Progenitor cell of endocrine pancreas (in vitro differentiated cells): Measurements from ENCODE around the gene ZBTB42. TPM values are rescaled to one million over a fixed set of nuclear protein-coding genes. Genes with fewer than 3 reads are reported as not detected.

Experiments used
- DNase-seq: peaks from one replicate; pipeline ENCODE4 v3.0.0; 2021; ENCODE audit warnings: low spot score; ENCODE audit not compliant: unreplicated experiment
- H3K27ac Mint-ChIP-seq: 2 replicates; pipeline ENCODE4 v1.8.0; 2021; ENCODE audit warnings: mild to moderate bottlenecking, moderate library complexity, mixed read lengths
- H3K27me3 Mint-ChIP-seq: 2 replicates; pipeline ENCODE4 v1.8.0; 2021; ENCODE audit warnings: mixed read lengths
- H3K36me3 Mint-ChIP-seq: 2 replicates; pipeline ENCODE4 v1.8.0; 2022; ENCODE audit warnings: mixed read lengths; ENCODE audit not compliant: insufficient read depth
- H3K4me1 Mint-ChIP-seq: 2 replicates; pipeline ENCODE4 v1.8.0; 2021; ENCODE audit warnings: low read depth, mixed read lengths
- H3K4me3 Mint-ChIP-seq: 2 replicates; pipeline ENCODE4 v1.8.0; 2021; ENCODE audit warnings: low read depth, mild to moderate bottlenecking, moderate library complexity, mixed read lengths
- H3K9me3 Mint-ChIP-seq: 2 replicates; pipeline ENCODE4 v1.8.0; 2021; ENCODE audit warnings: low read depth, mixed read lengths
- CTCF ChIP-seq: fragments of 200-600 bp; sonication (generic); IDR thresholded peaks from one replicate; pipeline ENCODE4 v1.5.0; 2021; ENCODE audit warnings: antibody characterized with exemption, mild to moderate bottlenecking; ENCODE audit not compliant: unreplicated experiment
- total RNA-seq: library from RNA; stranded (reverse); gene quantifications from 2 replicates; pipeline ENCODE4 v1.2.1, GENCODE V29; 2021

Gene ZBTB42
- total RNA-seq, 1 donor from 2014 or later, result 12.3 TPM

DNA sequence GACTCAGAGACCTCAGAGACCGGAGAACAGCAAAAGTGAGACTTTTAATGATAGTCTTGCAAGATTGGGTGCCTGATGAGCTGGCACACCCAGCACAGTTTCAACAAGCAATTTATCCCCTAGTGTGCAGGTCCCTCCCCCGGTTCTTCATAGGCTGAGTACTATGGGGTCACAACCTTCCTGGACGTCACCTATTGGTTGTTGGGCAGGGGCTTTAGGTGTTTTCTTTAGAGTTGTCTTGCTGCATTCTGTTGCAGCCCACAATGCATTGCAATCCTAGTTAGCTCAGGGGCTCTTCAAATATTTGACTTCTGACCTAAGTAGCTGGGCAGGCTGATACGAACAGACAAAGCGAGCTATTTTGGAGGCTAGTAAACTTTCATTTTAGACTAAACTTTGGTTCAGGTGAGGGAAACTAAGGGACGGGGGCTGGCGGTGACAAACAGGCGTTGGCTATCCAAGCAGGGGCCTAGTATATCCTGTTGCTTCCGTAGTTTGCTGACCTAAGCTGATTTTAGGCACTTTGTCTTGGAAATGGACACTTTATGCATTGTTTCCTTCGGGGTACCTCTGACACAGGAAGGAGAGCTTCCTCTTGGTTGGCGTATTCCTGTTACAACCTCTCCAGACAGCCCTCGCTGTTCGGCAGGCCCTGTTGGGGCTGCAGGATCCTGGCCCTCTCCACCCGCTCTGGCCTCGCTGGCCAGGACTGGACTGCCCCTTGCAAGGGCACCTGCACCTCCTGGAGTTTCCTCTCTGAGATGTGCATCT, 33.9 kb upstream of the ZBTB42 start:
- H3K36me3 Mint-ChIP-seq, result peaks cover 41% of the 10 kb centered on the region
- H3K9me3 Mint-ChIP-seq, result peaks cover 20% of the 10 kb centered on the region
- H3K27ac Mint-ChIP-seq, result peak overlapping the region; percentile 99
- DNase-seq, result peak; percentile 44
- no peak for TF ChIP-seq CTCF
- H3K27me3 Mint-ChIP-seq, result no peaks in the 10 kb centered on the region
- H3K4me1 Mint-ChIP-seq, result peaks cover 21% of the 10 kb centered on the region
- peak overlapping the region; percentile 56 for H3K4me3 Mint-ChIP-seq

- Mint-ChIP-seq H3K36me3 (peaks cover 38% of the 10 kb centered on the region), H3K9me3 (peaks cover 16% of the 10 kb centered on the region), H3K27me3 (no peaks in the 10 kb centered on the region), H3K4me1 (peaks cover 21% of the 10 kb centered on the region), H3K4me3 (peak overlapping the region; percentile 56), H3K27ac (peak overlapping the region; percentile 99)
- DNase-seq, result no peak
- TF ChIP-seq CTCF, result no peak
Measured at GRCh38 chr14:104767634-104767918, 33.3 kb upstream of the ZBTB42 start.

GRCh38 chr14:104768437-104769323, 32.2 kb upstream of the ZBTB42 start:
- H3K36me3 Mint-ChIP-seq, result peaks cover 34% of the 10 kb centered on the region
- no peak overlapping the region for H3K4me3 Mint-ChIP-seq
- H3K27ac Mint-ChIP-seq, result peak overlapping the region; percentile 99
- DNase-seq, result peak; percentile 95
- peak; percentile 98 for TF ChIP-seq CTCF
- H3K4me1 Mint-ChIP-seq, result peaks cover 21% of the 10 kb centered on the region
- no peaks in the 10 kb centered on the region for H3K27me3 Mint-ChIP-seq
- peaks cover 16% of the 10 kb centered on the region for H3K9me3 Mint-ChIP-seq

GRCh38 chr14:104769324-104770071, 31.4 kb upstream of the ZBTB42 start:
- no peak for TF ChIP-seq CTCF
- peaks cover 21% of the 10 kb centered on the region for H3K4me1 Mint-ChIP-seq
- H3K27me3 Mint-ChIP-seq, result no peaks in the 10 kb centered on the region
- DNase-seq, result no peak
- peaks cover 34% of the 10 kb centered on the region for H3K36me3 Mint-ChIP-seq
- no peak overlapping the region for H3K4me3 Mint-ChIP-seq
- peak overlapping the region; percentile 62 for H3K27ac Mint-ChIP-seq
- peaks cover 16% of the 10 kb centered on the region for H3K9me3 Mint-ChIP-seq

GRCh38 chr14:104770072-104770579, 30.8 kb upstream of the ZBTB42 start:
- Mint-ChIP-seq H3K36me3 (peaks cover 34% of the 10 kb centered on the region), H3K27ac (peak overlapping the region; percentile 62), H3K9me3 (peaks cover 16% of the 10 kb centered on the region), H3K4me1 (peaks cover 21% of the 10 kb centered on the region), H3K27me3 (no peaks in the 10 kb centered on the region), H3K4me3 (no peak overlapping the region)
- TF ChIP-seq CTCF, result no peak
- no peak for DNase-seq
